SK-N-MC (cell line): Measurements from ENCODE around the gene MLKL.

Experiments used
- FOXP2 ChIP-seq: optimal IDR thresholded peaks from 2 replicates; pipeline ENCODE3; 2011; ENCODE audit warnings: mild to moderate bottlenecking, moderate library complexity; ENCODE audit not compliant: insufficient read depth; ENCODE audit errors: extremely low read length, control extremely low read depth
- POLR2AphosphoS5 ChIP-seq: IDR thresholded peaks from 2 replicates; pipeline ENCODE4 v1.6.1; 2012; ENCODE audit warnings: mild to moderate bottlenecking, low read depth, low read length, borderline replicate concordance

GRCh38 chr16:74623839-74624235, 76.8 kb downstream of the MLKL start:
- TF ChIP-seq POLR2AphosphoS5 (no peak), FOXP2 (no peak)
